Stimulated activated CD4-positive, alpha-beta T cell treated with anti-CD3 and anti-CD28 coated beads, Interleukin-15, amount 100 ng/mL, for 48 hours (primary cell): ENCODE measurements around the gene SEPTIN8.

Experiments
- DNase-seq, 2 donors: peaks; one replicate each; pipeline ENCODE4 v3.0.0-alpha.2; 2020; ENCODE audit warnings: low read depth in 2 of 2

Gene SEPTIN8

GRCh38 chr5:132764051-132764450, 13.0 kb downstream of the SEPTIN8 start:
- no peak for DNase-seq

DNA sequence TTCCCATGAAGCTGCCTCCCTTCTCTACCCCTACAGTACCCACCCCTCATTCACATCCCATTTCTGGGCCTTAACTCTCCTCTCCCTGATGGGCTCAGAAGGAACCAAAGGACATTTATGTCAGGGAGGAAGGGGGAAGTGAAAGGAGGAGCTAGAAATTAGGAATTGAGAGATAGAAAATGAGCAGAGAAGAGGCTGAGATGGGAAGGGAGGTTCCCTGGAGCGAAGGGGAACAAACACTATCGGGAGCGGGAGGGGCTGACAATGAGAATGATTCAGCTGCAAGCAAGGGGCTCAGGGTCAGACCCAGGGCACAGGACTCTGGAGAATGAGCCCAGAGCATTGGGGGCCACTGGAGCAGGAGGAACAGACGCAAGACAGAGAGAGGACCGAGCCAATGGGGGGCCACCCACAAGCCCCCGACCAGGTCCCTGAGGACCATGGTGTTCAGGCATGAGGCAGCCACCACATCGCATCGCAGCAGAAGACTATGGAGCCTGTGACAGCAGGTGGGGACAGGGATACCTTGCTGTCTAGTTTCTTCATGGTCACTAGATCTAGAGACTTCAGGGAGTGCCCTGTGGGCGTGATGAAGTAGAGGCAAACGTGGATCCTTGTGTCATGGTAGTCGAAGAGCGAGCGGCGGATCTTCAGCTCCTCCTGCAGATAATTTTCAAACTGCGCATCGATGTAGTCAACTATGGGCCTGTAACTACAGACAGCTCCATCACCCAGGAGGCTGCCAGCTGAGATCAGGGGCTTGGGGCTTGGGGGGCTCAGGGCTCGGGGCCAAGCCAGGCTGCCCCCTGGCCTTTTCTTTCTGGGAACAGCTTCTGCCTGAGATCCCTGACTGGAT, 13.6 kb downstream of the SEPTIN8 start:
- DNase-seq, result no peak

DNA sequence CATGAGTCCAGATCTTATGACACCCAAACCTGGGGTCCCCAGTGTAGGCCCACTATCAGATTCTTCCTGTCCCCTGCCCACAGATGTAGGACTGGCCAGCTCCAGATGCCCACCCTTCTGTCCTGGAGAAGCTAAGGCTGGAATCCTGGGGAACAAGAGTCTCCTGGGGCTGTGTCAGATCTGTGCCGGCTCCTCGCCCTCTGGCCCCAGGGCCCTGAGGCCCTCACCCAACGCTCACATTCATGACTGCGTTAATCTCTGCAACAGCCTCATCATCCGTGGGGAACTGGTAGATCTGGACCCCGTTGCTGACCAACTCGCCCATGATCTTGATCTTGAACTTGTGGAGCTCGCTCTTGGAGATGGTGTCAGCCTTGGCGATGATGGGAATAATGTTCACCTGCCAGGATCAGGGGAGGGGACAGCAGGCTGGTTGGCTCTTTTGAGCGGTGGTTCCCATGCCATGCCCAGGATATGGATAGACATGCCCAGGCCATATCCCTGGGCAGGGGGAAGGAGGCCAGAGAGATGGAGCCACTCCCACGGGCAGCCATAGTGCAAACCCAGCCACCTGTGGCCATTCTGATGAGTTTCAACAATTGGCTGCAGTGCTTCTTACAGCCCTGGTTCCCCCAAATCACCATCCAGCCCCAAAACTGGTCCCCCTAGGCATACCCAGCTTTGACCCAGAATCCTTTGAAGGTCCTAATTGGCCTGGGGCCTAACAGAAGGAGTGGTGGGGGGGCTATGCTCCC, 14.6 kb downstream of the SEPTIN8 start:
- no peak for DNase-seq

DNA sequence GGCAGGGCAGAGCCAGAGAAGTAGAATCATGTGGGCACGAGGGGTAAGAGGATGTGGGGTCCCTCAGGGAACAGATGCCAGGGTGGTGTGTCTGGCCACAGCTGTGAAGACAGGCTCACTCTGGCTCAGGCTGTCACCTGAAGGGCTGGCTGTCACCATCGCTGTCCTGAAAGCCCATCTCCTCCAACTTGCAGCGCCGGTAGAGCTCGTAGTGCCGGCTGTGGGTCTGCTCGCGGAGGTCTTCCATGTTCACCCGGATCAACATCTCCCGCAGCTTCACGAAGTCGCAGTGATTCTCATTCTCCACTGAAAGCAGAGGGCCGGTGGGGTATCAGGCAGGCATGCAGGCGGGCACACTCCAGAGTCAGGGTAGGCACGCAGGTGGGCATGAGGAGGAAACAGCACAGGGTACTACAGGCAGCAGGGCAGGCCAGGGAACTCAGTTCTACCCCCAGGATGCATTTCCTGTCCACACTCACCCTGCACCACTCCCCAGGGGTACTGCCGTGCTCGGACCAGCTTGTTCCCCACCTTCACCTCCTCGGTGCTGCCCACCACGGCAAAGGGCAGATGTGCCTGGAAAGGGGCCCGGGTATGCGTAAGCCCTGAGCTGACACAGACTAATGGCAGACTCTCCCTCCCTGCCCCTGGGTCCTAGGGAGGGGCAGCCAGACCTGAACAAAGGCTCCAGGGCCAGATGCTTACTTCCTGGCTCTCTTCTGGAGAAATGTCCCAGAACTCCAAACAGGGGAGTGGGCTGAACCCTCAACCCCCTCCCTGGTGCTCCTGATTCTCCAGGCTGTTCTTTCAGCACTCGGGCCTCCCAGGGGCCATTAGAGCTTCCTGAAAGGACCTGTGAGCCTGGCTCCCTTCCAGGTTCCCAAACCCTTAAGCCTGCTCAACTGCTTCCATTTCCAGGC, 15.5 kb downstream of the SEPTIN8 start:
- DNase-seq, result no peak

GRCh38 chr5:132760601-132761317, 16.3 kb downstream of the SEPTIN8 start:
- no peak for DNase-seq

- DNase-seq, result no peak
These were observed 17.0 kb downstream of the SEPTIN8 start for GRCh38 chr5:132760049-132760420.

GRCh38 chr5:132759114-132760048, 17.7 kb downstream of the SEPTIN8 start:
- no peak for DNase-seq

DNA sequence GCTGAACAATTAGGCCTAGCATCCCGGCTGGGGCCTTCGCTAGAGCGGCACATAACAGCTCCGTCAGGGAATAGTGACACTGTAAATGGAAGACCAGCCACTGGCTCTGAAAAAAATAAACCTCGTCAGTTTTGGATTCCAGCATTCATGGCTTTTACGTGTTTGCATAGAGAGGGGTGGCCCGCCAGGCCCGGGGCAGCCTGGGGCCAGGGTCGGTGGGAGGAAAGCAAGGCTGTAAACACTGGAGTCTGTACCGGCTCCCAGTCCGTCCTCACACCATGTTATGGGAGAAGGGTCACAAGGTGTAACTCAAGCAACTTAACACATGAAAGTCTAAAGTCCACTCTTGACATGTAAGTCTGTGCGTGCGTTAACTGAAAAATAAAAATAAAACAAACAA, 18.6 kb downstream of the SEPTIN8 start:
- no peak for DNase-seq

- no peak for DNase-seq
These were observed 20.5 kb downstream of the SEPTIN8 start for GRCh38 chr5:132756542-132756941.

- DNase-seq, result no peak
These were observed 22.1 kb downstream of the SEPTIN8 start for GRCh38 chr5:132754947-132755346.

GRCh38 chr5:132754111-132754510, 22.9 kb downstream of the SEPTIN8 start:
- DNase-seq, result no peak

- no peak for DNase-seq
These were observed 23.7 kb downstream of the SEPTIN8 start for GRCh38 chr5:132753135-132753987.

DNA sequence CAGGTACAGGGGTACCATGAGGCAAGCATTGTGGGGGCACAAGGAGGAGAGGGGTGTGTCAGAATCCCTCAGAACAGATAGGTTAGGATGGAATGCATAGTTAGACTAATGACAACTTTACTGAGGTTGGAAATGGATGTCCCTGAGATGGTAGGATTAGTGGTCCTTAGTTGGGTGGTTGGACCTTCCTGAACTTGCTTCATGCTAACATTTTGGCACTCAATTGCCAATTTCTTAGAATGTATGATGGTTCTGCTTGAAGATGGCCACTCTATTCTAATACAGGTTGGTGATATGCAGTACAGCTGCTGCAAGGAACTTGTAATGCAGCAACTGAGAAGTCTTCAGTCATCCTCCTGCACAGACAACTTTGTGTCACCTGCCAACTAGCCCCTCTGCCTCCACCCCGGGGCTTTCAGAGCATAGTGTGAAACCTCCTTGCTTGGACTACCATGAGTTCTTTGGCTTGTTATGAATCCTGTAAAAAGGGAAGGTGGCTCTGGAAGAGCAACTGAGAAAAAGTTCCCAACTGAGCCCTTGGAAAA, 24.4 kb downstream of the SEPTIN8 start:
- no peak for DNase-seq

- no peak for DNase-seq
These were observed 25.0 kb downstream of the SEPTIN8 start for GRCh38 chr5:132751971-132752580.

GRCh38 chr5:132751444-132751843, 25.6 kb downstream of the SEPTIN8 start:
- peak; percentile 31 to 36 for DNase-seq

GRCh38 chr5:132750471-132751230, 26.4 kb downstream of the SEPTIN8 start:
- no peak for DNase-seq

GRCh38 chr5:132749506-132749905, 27.5 kb downstream of the SEPTIN8 start:
- no peak for DNase-seq

DNA sequence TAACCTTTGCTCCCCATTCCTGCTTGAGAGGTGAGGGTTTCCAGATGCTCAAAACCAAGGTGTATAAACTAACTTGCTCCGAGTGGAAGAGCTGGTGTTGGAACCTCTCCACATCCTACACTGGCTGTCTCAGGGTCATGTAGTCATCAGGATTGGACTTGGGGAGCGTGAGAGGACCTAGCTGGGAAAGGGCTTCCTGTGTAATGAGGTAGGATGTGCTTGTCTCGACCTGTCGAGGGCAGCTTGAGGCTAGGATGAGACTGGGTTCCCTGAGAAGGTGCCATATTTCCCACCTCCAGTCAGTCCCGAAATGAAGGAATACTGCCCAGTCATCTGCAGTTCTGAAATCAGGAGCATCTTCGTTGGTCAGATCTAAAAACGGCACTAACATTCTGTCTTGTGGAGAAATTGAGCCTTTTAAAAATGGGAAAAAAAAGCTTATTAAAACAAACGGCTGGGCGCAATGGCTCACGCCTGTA, 28.5 kb downstream of the SEPTIN8 start:
- DNase-seq, result no peak
